HepG2 (cell line): Measurements from ENCODE around the gene TTC38.

Source experiments
- CEBPB ChIP-seq: IDR thresholded peaks from 2 replicates; pipeline ENCODE4 v1.6.1; 2011; ENCODE audit warnings: low read depth, low read length, improper control_type of control experiment, borderline replicate concordance
- FOXJ3 ChIP-seq: sonication (generic); formaldehyde crosslinking; IDR thresholded peaks from 2 replicates; pipeline ENCODE4 v1.4.0; 2020; ENCODE audit warnings: missing genetic modification reagents, mild to moderate bottlenecking, borderline replicate concordance
- ZNF737 ChIP-seq: sonication (generic); formaldehyde crosslinking; IDR thresholded peaks from 2 replicates; pipeline ENCODE4 v1.5.0; 2020; ENCODE audit warnings: missing genetic modification reagents, mild to moderate bottlenecking, borderline replicate concordance
- TF ChIP-seq, protein P1 (sequence below): sonication (generic); formaldehyde crosslinking; IDR thresholded peaks from 2 replicates; pipeline ENCODE4 v1.5.0; 2020; ENCODE audit warnings: mild to moderate bottlenecking, missing genetic modification reagents, moderate library complexity

DNA sequence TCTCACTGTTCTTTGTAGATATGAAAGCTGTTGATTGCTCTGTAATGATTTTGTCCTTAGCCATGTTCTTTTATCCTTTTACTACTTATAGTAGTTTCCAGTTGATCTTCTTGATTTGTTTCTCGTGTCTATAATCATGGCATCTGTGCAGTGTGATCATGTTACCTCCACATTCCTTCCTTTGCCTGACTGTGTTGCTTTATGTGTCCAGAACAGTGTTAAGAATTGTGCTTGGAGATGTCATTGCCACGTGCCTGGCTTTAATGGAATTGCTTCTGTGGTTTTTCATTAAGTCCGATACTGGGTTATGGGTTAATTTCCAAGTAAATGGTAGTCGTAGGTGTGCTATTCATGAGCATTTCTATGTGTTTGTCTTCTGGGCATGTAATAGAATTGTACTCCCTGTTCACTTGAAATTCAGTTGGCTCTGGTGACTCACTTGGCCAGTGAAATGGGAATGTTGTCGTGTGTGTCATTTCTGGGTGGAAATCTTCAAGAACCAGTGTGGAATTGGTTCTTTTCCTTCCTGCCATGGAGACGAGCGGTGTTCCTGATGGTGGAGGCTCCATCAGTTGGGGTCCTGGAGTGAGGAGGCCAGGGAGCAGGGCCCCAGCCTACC, 35.6 kb downstream of the TTC38 start:
- no peak for TF ChIP-seq ZNF737 (CRISPR knock-in tag)
- TF ChIP-seq, protein P1, sequence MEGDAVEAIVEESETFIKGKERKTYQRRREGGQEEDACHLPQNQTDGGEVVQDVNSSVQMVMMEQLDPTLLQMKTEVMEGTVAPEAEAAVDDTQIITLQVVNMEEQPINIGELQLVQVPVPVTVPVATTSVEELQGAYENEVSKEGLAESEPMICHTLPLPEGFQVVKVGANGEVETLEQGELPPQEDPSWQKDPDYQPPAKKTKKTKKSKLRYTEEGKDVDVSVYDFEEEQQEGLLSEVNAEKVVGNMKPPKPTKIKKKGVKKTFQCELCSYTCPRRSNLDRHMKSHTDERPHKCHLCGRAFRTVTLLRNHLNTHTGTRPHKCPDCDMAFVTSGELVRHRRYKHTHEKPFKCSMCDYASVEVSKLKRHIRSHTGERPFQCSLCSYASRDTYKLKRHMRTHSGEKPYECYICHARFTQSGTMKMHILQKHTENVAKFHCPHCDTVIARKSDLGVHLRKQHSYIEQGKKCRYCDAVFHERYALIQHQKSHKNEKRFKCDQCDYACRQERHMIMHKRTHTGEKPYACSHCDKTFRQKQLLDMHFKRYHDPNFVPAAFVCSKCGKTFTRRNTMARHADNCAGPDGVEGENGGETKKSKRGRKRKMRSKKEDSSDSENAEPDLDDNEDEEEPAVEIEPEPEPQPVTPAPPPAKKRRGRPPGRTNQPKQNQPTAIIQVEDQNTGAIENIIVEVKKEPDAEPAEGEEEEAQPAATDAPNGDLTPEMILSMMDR, result no peak
- TF ChIP-seq CEBPB, result no peak
- TF ChIP-seq FOXJ3 (CRISPR knock-in tag), result no peak
